ENCODE measurements around the gene KRT20. TPM values are rescaled to one million over a fixed set of nuclear protein-coding genes. Genes with fewer than 3 reads are reported as not detected.
"Not testable (repeated sequence)": the region's sequence is repeated elsewhere in the genome, so short reads cannot be mapped to it uniquely, and the experiment has no call there.

KRT20 gene
- total RNA-seq, 3 donors from 2014 or later = 6.6 TPM; not detected in 2

DNA sequence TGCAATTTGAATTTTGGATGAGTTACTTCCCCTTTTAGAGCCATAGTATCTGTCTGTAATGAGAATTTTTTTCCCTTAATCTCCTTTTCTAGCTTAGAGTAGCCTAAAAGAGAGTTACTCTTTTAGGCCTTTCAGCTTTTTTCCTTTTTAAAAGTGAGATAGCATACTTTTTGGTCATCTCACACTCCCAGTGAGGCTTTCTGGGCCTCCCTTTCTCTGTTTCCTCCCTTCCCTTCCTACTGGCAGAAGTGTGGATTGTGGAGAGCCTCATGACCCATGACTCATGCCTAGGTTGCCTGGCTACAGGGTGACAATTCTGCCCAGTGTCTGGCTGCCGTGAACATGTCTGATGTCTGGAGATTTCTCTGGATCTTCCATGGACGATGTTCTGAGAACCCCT lies 37.2 kb upstream of the KRT20 start:
- H3K36me3 ChIP-seq = no peaks in the 10 kb centered on the region
- no peaks in the 10 kb centered on the region for H3K9me3 ChIP-seq
- intact Hi-C loops (cut with DNase I; ENCODE audit: low total_unique reads) = no loop called here
- no peak overlapping the region for H3K4me3 ChIP-seq
- DNase-seq (ENCODE audit: low spot score in 2 of 2) = peak in 1 of 2 donors; percentile 40
- H3K27ac ChIP-seq = peak overlapping the region; percentile 55 to 76
- no peak for TF ChIP-seq POLR2A (IDR thresholded peaks at IDR 0.05)
- TF ChIP-seq, protein P1, sequence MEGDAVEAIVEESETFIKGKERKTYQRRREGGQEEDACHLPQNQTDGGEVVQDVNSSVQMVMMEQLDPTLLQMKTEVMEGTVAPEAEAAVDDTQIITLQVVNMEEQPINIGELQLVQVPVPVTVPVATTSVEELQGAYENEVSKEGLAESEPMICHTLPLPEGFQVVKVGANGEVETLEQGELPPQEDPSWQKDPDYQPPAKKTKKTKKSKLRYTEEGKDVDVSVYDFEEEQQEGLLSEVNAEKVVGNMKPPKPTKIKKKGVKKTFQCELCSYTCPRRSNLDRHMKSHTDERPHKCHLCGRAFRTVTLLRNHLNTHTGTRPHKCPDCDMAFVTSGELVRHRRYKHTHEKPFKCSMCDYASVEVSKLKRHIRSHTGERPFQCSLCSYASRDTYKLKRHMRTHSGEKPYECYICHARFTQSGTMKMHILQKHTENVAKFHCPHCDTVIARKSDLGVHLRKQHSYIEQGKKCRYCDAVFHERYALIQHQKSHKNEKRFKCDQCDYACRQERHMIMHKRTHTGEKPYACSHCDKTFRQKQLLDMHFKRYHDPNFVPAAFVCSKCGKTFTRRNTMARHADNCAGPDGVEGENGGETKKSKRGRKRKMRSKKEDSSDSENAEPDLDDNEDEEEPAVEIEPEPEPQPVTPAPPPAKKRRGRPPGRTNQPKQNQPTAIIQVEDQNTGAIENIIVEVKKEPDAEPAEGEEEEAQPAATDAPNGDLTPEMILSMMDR (IDR thresholded peaks at IDR 0.05) = no peak
- peak in 1 of 3 donors; percentile 20 for TF ChIP-seq POLR2AphosphoS5 (IDR thresholded peaks at IDR 0.05)
- H3K4me1 ChIP-seq = no peaks in the 10 kb centered on the region
- no peaks in the 10 kb centered on the region for H3K27me3 ChIP-seq

DNA sequence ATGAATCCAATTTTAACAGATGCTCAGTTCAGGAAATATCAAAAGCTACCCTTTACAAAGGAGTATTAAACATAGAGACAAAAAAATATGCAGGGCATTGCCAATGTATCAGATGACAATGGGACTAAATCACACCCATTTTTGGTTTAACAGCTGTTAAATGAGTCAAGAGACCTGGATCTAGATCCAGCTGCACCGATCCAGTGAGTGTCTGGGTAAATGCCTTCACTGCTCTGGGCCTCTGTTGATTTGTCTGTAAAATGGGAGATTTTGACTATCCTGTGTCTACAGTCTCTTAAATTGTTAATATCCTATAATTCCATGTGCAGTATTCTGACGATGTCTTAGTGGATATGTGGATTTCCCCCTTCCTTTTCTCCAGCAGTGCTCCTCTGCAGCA lies 36.0 kb upstream of the KRT20 start:
- TF ChIP-seq POLR2AphosphoS5 (IDR thresholded peaks at IDR 0.05) = no peak
- TF ChIP-seq, protein P1 (IDR thresholded peaks at IDR 0.05) = no peak
- TF ChIP-seq POLR2A (IDR thresholded peaks at IDR 0.05) = no peak
- Histone ChIP-seq H3K27ac (no peak overlapping the region), H3K4me3 (no peak overlapping the region), H3K27me3 (no peaks in the 10 kb centered on the region), H3K4me1 (no peaks in the 10 kb centered on the region), H3K36me3 (no peaks in the 10 kb centered on the region), H3K9me3 (no peaks in the 10 kb centered on the region)
- intact Hi-C loops (cut with DNase I; ENCODE audit: low total_unique reads) = no loop called here
- DNase-seq (ENCODE audit: low spot score in 2 of 2) = no peak

DNA sequence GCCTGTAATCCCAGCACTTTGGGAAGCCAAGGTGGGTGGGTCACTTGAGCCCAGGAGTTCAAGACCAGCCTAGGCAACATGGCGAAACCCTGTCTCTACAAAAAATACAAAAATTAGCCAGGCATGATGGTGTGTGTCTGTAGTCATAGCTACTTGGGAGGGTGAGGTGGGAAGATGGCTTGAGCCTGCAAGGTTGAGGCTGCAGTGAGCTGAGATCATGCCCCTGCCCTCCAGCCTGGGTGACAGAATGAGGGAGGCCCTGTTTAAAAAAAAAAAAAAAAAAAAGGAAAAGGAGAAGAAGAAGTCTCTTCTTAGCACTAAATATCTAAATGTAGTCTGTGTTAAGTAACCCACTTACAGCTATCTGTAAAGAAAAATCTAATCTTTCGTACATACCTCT lies 32.1 kb upstream of the KRT20 start:
- peak overlapping the region in 1 of 2 donors; percentile 86 for H3K27ac ChIP-seq
- not testable (repeated sequence) for H3K9me3 ChIP-seq; H3K27me3 ChIP-seq; H3K36me3 ChIP-seq; H3K4me3 ChIP-seq; DNase-seq (ENCODE audit: low spot score in 2 of 2); H3K4me1 ChIP-seq
- intact Hi-C loops (cut with DNase I; ENCODE audit: low total_unique reads) = loop anchor here (10.0 kb wide), 1 partner anchor 738 kb away; no protein-coding TSS in a partner anchor

DNA sequence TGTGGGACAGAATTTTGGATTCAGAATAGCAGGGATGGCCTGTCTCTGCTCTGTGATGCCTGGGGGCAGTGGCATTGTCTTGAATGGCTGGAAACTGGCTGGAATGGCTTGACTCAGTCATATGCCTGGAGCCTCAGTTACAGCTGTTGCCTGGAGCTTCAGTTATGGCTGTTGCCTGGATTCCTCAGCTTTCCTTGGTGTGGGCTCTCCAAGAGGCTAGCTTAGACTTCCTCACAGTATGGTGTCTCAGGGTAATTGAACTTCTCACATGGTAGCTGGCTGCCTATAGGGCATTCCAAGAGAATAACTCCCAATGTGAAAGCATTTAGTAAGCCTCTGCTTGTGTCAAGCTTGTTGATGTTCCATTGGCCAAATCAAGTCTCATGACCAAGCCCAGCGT lies 31.3 kb upstream of the KRT20 start:
- H3K4me1 ChIP-seq = no peaks in the 10 kb centered on the region
- H3K27ac ChIP-seq = peak overlapping the region; percentile 85 to 86
- no peak overlapping the region for H3K4me3 ChIP-seq
- no peak for DNase-seq (ENCODE audit: low spot score in 2 of 2)
- no peaks in the 10 kb centered on the region for H3K9me3 ChIP-seq
- intact Hi-C loops (cut with DNase I; ENCODE audit: low total_unique reads) = loop anchor here (10.0 kb wide), 1 partner anchor 738 kb away; no protein-coding TSS in a partner anchor
- H3K36me3 ChIP-seq = no peaks in the 10 kb centered on the region
- TF ChIP-seq, protein P1 (IDR thresholded peaks at IDR 0.05) = no peak
- TF ChIP-seq POLR2AphosphoS5 (IDR thresholded peaks at IDR 0.05) (no peak), POLR2A (IDR thresholded peaks at IDR 0.05) (no peak)
- no peaks in the 10 kb centered on the region for H3K27me3 ChIP-seq

DNA sequence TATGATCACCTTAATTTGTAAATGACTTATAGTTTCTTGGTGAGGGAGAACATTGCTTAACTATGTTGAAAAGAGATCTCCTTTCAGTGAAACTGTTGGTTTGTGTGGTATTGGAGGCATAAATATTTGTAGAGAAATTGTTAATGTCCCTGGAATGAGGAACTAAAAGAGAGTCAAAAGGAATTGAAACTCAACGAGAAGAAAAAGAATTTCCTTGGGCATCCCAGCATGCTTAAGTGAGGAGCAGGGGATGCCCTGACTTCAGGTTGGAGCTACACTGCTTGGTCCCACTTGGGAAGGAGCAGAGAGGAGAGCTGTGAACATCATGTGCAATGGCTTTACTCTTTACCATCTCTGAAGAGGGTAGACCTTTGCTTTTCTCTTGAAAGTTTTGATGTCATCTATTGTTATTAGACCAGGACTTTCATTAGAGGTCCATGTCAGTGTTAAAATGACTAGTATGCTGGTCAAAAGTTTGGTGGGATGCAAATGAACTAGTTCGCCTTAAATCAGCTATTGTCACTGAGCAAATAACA lies 30.7 kb upstream of the KRT20 start:
- TF ChIP-seq POLR2AphosphoS5 (IDR thresholded peaks at IDR 0.05) = no peak
- Histone ChIP-seq H3K4me3 (no peak overlapping the region), H3K27ac (peak overlapping the region; percentile 85 to 86), H3K36me3 (no peaks in the 10 kb centered on the region), H3K9me3 (no peaks in the 10 kb centered on the region), H3K4me1 (no peaks in the 10 kb centered on the region), H3K27me3 (no peaks in the 10 kb centered on the region)
- no peak for DNase-seq (ENCODE audit: low spot score in 2 of 2)
- intact Hi-C loops (cut with DNase I; ENCODE audit: low total_unique reads) = loop anchor here (10.0 kb wide), 1 partner anchor 739 kb away; no protein-coding TSS in a partner anchor

DNA sequence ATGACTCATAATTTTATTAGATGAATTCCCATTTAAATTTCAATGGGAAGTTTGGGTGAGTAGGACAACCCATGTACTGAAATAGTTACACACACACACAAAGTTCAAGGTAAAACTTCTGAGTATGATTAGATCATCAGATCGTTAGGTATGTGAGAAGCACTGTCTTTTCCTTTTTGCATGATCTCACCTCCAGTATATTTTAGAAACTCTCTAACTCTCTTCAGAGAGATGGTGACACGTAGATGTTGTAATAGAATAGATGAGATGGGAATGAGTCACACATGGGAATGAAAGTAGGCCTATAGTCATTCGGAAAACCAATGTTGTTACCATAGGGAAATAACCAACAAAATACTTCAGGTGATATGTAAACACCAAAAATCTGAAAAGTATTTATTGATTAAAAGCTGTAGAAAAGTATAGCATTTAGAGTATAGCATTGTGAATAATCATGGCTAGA lies 30.2 kb upstream of the KRT20 start:
- intact Hi-C loops (cut with DNase I; ENCODE audit: low total_unique reads) = loop anchor here (10.0 kb wide), 1 partner anchor 740 kb away; no protein-coding TSS in a partner anchor
- Histone ChIP-seq H3K4me1 (no peaks in the 10 kb centered on the region), H3K36me3 (no peaks in the 10 kb centered on the region), H3K27ac (peak overlapping the region; percentile 85 to 86), H3K9me3 (no peaks in the 10 kb centered on the region), H3K4me3 (no peak overlapping the region), H3K27me3 (no peaks in the 10 kb centered on the region)
- no peak for DNase-seq (ENCODE audit: low spot score in 2 of 2)
- TF ChIP-seq POLR2A (IDR thresholded peaks at IDR 0.05) (no peak), POLR2AphosphoS5 (IDR thresholded peaks at IDR 0.05) (no peak)
- TF ChIP-seq, protein P1 (IDR thresholded peaks at IDR 0.05) = no peak

All from breast epithelium (tissue), 4 donors.